Measurements from ENCODE around the gene PTOV1.

The PTOV1 gene

GRCh38 chr19:49837425-49837824 lies 13.5 kb upstream of the PTOV1 start:
- no peak for TF ChIP-seq POLR2AphosphoS5 (IDR thresholded peaks at IDR 0.05; ENCODE audit: low read depth, low read length)
- TF ChIP-seq POLR2A (IDR thresholded peaks at IDR 0.05; ENCODE audit: low read depth, low read length) = no peak
- no peak for TF ChIP-seq TAF1 (IDR thresholded peaks at IDR 0.05; ENCODE audit: borderline replicate concordance, low read depth, low read length)
- FAIRE-seq = no peak
- no peak for DNase-seq (ENCODE audit: insufficient read length)

- FAIRE-seq = no peak
- TF ChIP-seq TAF1 (IDR thresholded peaks at IDR 0.05; ENCODE audit: borderline replicate concordance, low read depth, low read length) (no peak), POLR2AphosphoS5 (IDR thresholded peaks at IDR 0.05; ENCODE audit: low read depth, low read length) (no peak), POLR2A (IDR thresholded peaks at IDR 0.05; ENCODE audit: low read depth, low read length) (no peak)
- no peak for DNase-seq (ENCODE audit: insufficient read length)
Measured at GRCh38 chr19:49838885-49839588, 11.9 kb upstream of the PTOV1 start.

GRCh38 chr19:49839713-49840112 lies 11.2 kb upstream of the PTOV1 start:
- no peak for TF ChIP-seq POLR2AphosphoS5 (IDR thresholded peaks at IDR 0.05; ENCODE audit: low read depth, low read length)
- TF ChIP-seq POLR2A (IDR thresholded peaks at IDR 0.05; ENCODE audit: low read depth, low read length) = no peak
- no peak for TF ChIP-seq TAF1 (IDR thresholded peaks at IDR 0.05; ENCODE audit: borderline replicate concordance, low read depth, low read length)
- FAIRE-seq (no peak), DNase-seq (ENCODE audit: insufficient read length) (no peak)

- FAIRE-seq = no peak
- no peak for TF ChIP-seq POLR2A (IDR thresholded peaks at IDR 0.05; ENCODE audit: low read depth, low read length)
- no peak for TF ChIP-seq POLR2AphosphoS5 (IDR thresholded peaks at IDR 0.05; ENCODE audit: low read depth, low read length)
- no peak for TF ChIP-seq TAF1 (IDR thresholded peaks at IDR 0.05; ENCODE audit: borderline replicate concordance, low read depth, low read length)
- DNase-seq (ENCODE audit: insufficient read length) = no peak
Measured at GRCh38 chr19:49840321-49840720, 10.6 kb upstream of the PTOV1 start.

- DNase-seq (ENCODE audit: insufficient read length) (no peak), FAIRE-seq (no peak)
- TF ChIP-seq POLR2A (IDR thresholded peaks at IDR 0.05; ENCODE audit: low read depth, low read length) = no peak
- no peak for TF ChIP-seq POLR2AphosphoS5 (IDR thresholded peaks at IDR 0.05; ENCODE audit: low read depth, low read length)
- TF ChIP-seq TAF1 (IDR thresholded peaks at IDR 0.05; ENCODE audit: borderline replicate concordance, low read depth, low read length) = no peak
Measured at GRCh38 chr19:49840736-49841249, 10.2 kb upstream of the PTOV1 start.

- FAIRE-seq = no peak
- no peak for DNase-seq (ENCODE audit: insufficient read length)
- no peak for TF ChIP-seq POLR2A (IDR thresholded peaks at IDR 0.05; ENCODE audit: low read depth, low read length)
- TF ChIP-seq POLR2AphosphoS5 (IDR thresholded peaks at IDR 0.05; ENCODE audit: low read depth, low read length) = no peak
- TF ChIP-seq TAF1 (IDR thresholded peaks at IDR 0.05; ENCODE audit: borderline replicate concordance, low read depth, low read length) = no peak
Measured at GRCh38 chr19:49843265-49843664, 7.7 kb upstream of the PTOV1 start.

GRCh38 chr19:49844138-49845095 lies 6.5 kb upstream of the PTOV1 start:
- DNase-seq (ENCODE audit: insufficient read length) (no peak), FAIRE-seq (no peak)
- no peak for TF ChIP-seq TAF1 (IDR thresholded peaks at IDR 0.05; ENCODE audit: borderline replicate concordance, low read depth, low read length)
- TF ChIP-seq POLR2AphosphoS5 (IDR thresholded peaks at IDR 0.05; ENCODE audit: low read depth, low read length) = no peak
- no peak for TF ChIP-seq POLR2A (IDR thresholded peaks at IDR 0.05; ENCODE audit: low read depth, low read length)

GRCh38 chr19:49845414-49845813 lies 5.5 kb upstream of the PTOV1 start:
- TF ChIP-seq POLR2AphosphoS5 (IDR thresholded peaks at IDR 0.05; ENCODE audit: low read depth, low read length) = no peak
- DNase-seq (ENCODE audit: insufficient read length) (no peak), FAIRE-seq (no peak)

GRCh38 chr19:49846408-49846807 lies 4.6 kb upstream of the PTOV1 start:
- DNase-seq (ENCODE audit: insufficient read length) (no peak), FAIRE-seq (no peak)
- no peak for TF ChIP-seq POLR2AphosphoS5 (IDR thresholded peaks at IDR 0.05; ENCODE audit: low read depth, low read length)
- TF ChIP-seq TAF1 (IDR thresholded peaks at IDR 0.05; ENCODE audit: borderline replicate concordance, low read depth, low read length) = no peak
- TF ChIP-seq POLR2A (IDR thresholded peaks at IDR 0.05; ENCODE audit: low read depth, low read length) = no peak

- TF ChIP-seq POLR2A (IDR thresholded peaks at IDR 0.05; ENCODE audit: low read depth, low read length) = no peak
- no peak for TF ChIP-seq POLR2AphosphoS5 (IDR thresholded peaks at IDR 0.05; ENCODE audit: low read depth, low read length)
- TF ChIP-seq TAF1 (IDR thresholded peaks at IDR 0.05; ENCODE audit: borderline replicate concordance, low read depth, low read length) = no peak
- FAIRE-seq (no peak), DNase-seq (ENCODE audit: insufficient read length) (no peak)
Measured at GRCh38 chr19:49847731-49848696, 2.9 kb upstream of the PTOV1 start.

- no peak for DNase-seq (ENCODE audit: insufficient read length)
- TF ChIP-seq POLR2AphosphoS5 (IDR thresholded peaks at IDR 0.05; ENCODE audit: low read depth, low read length) = no peak
- no peak for TF ChIP-seq TAF1 (IDR thresholded peaks at IDR 0.05; ENCODE audit: borderline replicate concordance, low read depth, low read length)
- FAIRE-seq = no peak
Measured at GRCh38 chr19:49848938-49849337, 2.0 kb upstream of the PTOV1 start.

All from GM12892 (cell line).